Activated T-cell treated with anti-CD3 and anti-CD28 coated beads for 4 hours (primary cell): ENCODE measurements around the gene COX6A2.
A peak's percentile ranks its signal among the peaks of the same experiment; 100 is the strongest.
"Not testable (repeated sequence)": the region's sequence is repeated elsewhere in the genome, so short reads cannot be mapped to it uniquely, and the experiment has no call there.

Experiments
- DNase-seq: peaks from one replicate; pipeline ENCODE4 v3.0.0-alpha.2; 2020

Gene COX6A2

GRCh38 chr16:31461921-31462804 lies 34.0 kb upstream of the COX6A2 start:
- DNase-seq: no peak

GRCh38 chr16:31461201-31461920 lies 33.2 kb upstream of the COX6A2 start:
- DNase-seq: no peak

GRCh38 chr16:31460582-31461002 lies 32.4 kb upstream of the COX6A2 start:
- no peak for DNase-seq

- DNase-seq: peak; percentile 100
Measured at GRCh38 chr16:31459687-31460581, 31.8 kb upstream of the COX6A2 start.

- peak; percentile 91 for DNase-seq
Measured at GRCh38 chr16:31458844-31459686, 30.9 kb upstream of the COX6A2 start, which contains the start of gene ARMC5. TSS of gene ARMC5 (plus strand) at chr16:31459501. CDS start at chr16:31459525, 24 bp downstream.

GRCh38 chr16:31458073-31458843 lies 30.1 kb upstream of the COX6A2 start:
- DNase-seq: peak; percentile 32

GRCh38 chr16:31456988-31457360 lies 28.8 kb upstream of the COX6A2 start:
- no peak for DNase-seq

- no peak for DNase-seq
Measured at GRCh38 chr16:31455601-31456314, 27.6 kb upstream of the COX6A2 start.

- no peak for DNase-seq
Measured at GRCh38 chr16:31453255-31454204, 25.4 kb upstream of the COX6A2 start.

GRCh38 chr16:31452631-31453106 lies 24.5 kb upstream of the COX6A2 start:
- no peak for DNase-seq

- no peak for DNase-seq
Measured at GRCh38 chr16:31451681-31452351, 23.7 kb upstream of the COX6A2 start.

- DNase-seq: no peak
Measured at GRCh38 chr16:31451201-31451600, 23.0 kb upstream of the COX6A2 start.

- DNase-seq: not testable (repeated sequence)
Measured at GRCh38 chr16:31445931-31446330, 17.8 kb upstream of the COX6A2 start.

- DNase-seq: no peak
Measured at GRCh38 chr16:31441956-31442355, 13.8 kb upstream of the COX6A2 start.

GRCh38 chr16:31440516-31441184 lies 12.5 kb upstream of the COX6A2 start:
- DNase-seq: no peak

GRCh38 chr16:31439519-31439918 lies 11.4 kb upstream of the COX6A2 start:
- DNase-seq: no peak

- not testable (repeated sequence) for DNase-seq
Measured at GRCh38 chr16:31439023-31439422, 10.9 kb upstream of the COX6A2 start.

GRCh38 chr16:31438414-31438813 lies 10.3 kb upstream of the COX6A2 start:
- no peak for DNase-seq
